NCI-H774 (cell line): ENCODE results near the gene HTR2B.
"Not testable (repeated sequence)": the region's sequence is repeated elsewhere in the genome, so short reads cannot be mapped to it uniquely, and the experiment has no call there.

Source experiments
- DNase-seq: peaks from one replicate; lab custom pipeline; 2025; lab: John Stamatoyannopoulos, UW

Gene HTR2B

DNA sequence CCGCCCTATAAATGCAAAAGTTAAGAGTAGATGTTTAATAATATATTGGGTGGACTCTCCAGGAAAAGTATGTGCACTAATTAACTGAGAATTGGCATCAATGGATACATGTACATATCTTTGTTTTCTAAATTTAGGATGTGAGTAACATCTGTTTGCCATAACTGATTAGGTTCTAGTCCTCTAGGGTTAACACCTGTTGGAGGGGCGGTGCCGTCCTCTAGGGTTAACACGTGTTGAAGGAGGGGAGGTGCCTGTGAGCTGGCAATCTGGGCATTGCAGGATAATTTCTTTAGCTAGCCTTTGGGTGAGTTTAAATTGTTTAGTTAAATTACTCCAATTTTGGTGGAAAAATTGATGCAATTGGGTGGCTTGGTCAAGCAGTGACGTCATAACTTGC, 30.9 kb downstream of the HTR2B start:
- DNase-seq: no peak

DNA sequence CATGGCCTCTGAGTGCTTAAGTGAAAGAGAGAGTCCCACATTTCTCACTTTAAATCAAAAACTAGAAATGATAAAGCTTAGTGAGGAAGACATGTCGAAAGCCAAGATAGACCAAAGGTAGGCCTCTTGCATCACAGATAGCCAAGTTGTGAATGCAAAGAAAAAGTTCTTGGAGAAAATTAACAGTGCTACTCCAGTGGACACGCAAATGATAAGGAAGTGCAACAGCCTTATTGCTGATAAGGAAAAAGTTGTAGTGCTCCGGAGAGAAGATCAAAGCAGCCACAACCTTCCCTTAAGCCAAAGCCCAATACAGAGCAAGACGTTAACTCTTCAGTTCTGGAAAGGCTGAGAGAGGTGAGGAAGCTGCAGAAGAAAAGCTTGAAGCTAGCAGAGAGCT, 36.1 kb downstream of the HTR2B start:
- DNase-seq: no peak

DNA sequence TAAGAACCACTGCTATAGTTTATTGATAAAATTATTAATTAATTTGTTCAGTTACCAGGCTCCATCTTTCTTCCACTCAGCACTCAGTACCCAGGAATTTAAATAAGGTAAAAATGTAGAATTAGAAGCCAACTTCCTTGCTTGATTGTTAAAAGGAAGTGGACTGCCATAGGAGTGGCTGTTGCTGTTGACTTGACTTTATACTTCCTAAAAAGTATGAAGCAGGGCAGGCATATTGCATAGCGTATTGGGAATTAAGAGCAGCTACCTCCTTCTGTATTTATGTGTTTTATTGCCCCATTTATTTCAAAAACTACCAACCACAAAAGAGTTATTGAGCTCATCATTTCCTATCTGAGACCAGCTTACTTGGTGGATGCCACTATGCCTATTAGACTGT, 40.3 kb downstream of the HTR2B start:
- DNase-seq: no peak

DNA sequence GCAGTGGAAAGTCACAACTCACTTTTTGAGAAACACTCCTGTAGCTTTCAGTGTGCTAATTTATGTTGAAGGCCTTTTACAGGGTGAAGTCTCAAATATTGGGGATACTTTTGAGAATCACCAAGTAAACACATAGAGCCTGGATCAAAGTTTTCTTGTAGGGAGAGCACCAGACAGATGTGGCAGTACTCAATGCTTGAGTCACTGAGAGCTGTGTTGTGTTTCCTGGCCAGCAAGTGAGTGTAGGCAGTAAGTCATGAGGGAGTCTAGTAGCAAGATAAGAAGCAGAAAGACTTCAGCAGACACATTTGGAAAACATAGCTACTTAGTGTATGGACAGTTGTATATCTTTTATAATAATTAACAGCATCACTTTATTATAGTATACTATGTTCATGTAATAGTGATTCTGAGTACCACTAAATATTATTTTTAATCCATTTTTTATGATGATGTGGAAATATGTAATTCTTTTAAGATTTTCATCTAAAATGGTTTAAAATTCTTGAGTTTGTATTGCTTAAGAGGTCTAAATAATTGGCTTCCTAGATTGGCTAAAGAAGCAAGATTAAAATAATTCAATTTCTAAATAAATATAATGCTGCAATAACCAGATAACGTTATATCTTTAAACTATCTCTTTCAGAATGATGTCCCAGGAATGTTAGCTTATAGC, 55.3 kb downstream of the HTR2B start:
- no peak for DNase-seq

DNA sequence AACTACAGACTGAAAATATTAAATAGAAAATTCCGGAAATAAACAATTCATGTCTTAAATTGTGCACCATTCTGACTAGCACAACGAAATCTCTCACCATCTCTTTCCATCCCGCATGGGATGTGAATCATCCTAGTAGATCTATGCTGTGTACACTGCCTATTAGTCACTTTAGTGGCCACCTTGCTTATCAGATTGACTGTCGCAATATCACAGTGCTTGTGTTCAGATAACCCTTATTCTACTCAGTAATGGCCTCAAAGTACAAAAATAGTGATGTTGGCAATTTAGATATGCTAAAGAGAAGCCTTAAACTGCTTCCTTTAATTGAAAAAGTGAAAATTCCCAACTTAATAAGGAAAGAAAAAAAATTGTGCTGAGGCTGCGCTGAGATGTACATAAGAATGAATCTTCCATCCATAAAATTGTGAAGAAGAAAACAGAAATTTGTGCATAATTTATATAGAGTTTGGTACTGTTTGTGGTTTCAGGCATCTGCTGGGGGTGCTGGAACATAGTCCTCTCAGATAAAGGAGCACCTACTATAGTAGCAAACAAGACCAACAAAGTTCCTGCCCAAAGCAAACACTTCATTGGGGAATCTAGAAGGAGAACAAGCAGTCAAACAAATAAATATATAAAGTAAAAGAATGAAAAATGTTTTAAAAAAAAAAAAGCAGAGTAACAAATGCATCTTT, 56.2 kb downstream of the HTR2B start:
- DNase-seq: no peak

DNA sequence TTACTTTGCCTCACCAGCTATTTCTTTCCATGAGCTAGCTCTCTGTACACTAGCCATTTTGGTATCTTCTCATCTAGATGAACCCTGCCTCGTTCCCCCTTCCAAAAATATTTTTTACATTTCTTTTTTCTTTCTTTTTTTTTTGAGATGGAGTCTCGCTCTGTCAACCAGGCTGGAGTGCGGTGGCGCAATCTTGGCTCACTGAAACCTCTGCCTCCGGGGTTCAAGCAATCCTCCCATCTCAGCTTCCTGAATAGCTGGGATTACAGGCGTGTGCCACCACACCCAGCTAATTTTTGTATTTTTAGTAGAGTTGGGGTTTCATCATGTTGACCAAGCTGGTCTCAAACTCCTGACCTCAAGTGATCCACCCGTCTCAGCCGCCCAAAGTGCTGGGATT, 57.3 kb downstream of the HTR2B start:
- DNase-seq: not testable (repeated sequence)

DNA sequence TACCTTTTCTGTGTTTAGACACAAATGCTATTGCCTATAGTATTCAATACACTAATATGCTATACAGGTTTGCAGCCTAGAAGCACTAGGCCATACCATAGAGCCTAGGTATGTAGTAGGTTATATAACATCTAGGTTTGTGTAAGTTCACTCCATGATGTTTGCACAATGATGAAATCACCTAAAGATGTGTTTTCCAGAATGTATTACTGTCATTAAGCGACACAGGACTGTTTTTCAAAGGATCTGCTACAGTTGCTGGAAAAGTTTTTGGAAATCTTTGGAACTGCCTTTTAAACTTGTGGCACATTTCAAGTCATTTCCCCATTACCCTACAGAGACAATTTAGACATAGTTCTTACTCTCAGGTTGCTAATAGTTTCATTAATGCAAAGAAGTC, 58.9 kb downstream of the HTR2B start:
- no peak for DNase-seq

DNA sequence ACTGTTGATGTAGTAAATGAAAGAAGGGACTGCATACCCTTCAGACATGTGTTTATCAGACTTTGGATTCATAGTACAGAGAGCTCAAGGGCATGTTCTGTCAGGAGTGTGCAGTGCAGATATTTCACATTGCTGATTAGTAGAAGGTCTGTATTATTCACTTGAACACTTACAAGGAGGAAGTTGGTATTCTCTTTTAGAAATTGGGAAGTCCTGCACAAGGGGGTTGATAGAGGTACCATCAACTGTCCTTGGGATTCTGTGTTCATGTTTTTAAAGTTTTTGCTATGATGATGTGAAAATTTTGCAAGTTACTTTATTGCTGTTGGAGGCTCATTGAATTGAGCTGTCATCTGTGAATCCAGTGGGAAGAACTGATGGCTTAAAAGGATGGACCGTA, 61.5 kb downstream of the HTR2B start:
- no peak for DNase-seq

DNA sequence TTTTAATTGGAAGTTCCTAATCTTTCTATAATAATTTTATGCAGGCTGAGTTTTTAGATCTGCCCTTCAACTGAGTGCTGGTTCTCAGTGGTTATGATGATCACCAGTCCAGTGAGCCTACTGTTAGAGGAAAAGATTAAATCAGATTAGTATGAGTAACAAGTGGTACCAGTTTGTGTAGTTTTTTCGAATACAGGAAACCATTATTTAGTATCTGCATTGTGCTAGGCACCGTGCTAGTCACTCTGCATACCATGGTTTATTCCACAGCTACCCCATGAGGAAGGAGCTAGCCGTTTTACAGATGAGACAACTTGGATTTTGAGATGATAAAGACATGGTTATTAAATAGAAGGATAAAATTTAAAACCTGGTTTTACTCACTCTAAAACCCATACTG, 62.1 kb downstream of the HTR2B start:
- no peak for DNase-seq

DNA sequence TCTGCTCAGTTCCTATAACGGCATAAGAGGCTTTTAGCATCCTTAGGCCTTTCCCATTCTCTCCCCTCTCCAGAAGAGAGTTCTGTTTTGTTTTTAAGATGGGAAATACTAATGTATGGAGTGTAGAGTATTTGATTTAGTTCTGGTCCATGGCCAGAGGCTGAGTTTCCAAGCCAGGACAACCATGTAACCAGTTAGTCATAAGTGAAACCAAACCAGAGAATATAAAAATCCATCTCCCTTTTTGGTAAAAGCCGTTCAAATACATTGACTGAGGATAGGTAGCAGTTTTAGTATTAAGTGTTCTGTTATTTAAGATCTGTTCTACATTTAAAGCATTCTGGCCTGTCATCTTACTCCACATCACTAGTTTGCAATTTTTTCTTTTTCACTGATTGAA, 65.1 kb downstream of the HTR2B start:
- no peak for DNase-seq

DNA sequence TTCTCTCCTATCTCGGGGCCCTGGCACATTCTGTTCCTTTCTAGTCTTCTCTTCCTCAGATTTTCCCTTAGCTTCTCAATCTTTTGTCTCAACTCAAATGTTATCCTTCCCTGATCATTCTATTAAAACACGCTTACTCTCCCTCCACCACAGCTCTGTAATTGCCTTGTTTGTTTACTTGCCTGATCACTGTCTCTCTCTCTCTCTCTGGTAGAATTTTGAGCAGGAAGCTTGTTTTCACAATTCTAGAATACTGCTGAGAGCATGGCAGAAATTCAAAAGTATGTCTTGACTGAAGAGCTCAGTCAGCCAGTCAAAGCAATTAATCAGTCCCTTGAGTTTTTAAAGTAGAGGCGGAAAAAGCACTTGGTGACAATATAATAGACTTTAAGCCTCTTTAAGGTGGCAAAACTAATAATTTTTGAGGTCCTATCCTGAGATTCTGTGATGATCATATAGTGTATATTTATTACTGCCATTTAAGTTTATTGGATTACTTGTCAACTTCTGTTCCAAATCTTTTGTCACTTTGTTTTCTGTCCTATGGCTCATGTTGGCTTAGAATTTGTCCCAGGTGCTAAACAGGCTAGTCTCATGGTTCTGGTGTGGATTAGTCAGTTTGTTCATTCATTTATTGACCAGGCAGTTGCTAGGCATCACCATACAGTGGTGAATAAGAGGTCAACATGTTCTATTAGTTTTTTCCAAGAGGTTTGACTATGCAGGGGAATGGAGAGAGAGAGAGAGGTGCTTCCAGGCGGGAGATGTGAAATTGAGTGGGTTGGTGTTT, 65.9 kb downstream of the HTR2B start:
- no peak for DNase-seq
